ENCODE results near the gene ZNF408.

DNA sequence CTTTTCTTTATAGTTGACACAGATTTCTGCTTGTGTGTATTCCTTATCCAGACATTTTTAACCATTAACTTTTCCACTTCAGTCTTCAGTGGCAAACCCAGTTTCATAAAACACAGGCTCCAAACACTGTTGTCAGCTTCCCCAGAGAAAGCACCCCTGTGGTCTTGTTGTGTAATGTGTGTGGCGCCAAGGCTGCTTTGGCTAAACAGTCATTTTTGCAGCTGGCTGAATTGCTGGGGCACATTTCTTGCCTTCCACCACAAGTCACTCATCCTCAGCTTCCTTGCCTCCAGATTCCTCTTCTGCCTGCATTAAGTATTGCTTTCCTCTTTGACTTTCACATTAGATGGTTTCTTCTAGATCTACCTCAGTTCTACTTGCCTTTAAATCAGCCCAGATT lies 40.9 kb upstream of the ZNF408 start:
- TF ChIP-seq, protein P1, sequence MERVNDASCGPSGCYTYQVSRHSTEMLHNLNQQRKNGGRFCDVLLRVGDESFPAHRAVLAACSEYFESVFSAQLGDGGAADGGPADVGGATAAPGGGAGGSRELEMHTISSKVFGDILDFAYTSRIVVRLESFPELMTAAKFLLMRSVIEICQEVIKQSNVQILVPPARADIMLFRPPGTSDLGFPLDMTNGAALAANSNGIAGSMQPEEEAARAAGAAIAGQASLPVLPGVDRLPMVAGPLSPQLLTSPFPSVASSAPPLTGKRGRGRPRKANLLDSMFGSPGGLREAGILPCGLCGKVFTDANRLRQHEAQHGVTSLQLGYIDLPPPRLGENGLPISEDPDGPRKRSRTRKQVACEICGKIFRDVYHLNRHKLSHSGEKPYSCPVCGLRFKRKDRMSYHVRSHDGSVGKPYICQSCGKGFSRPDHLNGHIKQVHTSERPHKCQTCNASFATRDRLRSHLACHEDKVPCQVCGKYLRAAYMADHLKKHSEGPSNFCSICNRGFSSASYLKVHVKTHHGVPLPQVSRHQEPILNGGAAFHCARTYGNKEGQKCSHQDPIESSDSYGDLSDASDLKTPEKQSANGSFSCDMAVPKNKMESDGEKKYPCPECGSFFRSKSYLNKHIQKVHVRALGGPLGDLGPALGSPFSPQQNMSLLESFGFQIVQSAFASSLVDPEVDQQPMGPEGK (CRISPR knock-in tag; IDR thresholded peaks at IDR 0.05; ENCODE audit: borderline replicate concordance): no peak
- TF ChIP-seq ZFP30 (CRISPR knock-in tag; IDR thresholded peaks at IDR 0.05): no peak
- no peak for TF ChIP-seq RARB (CRISPR knock-in tag; IDR thresholded peaks at IDR 0.05)

Data from SK-N-SH treated with all-trans-retinoic acid at 6 μM for 48 hours (cell line).